Measurements from ENCODE around the gene TPD52L3.
A peak's percentile ranks its signal among the peaks of the same experiment; 100 is the strongest.

The TPD52L3 gene

DNA sequence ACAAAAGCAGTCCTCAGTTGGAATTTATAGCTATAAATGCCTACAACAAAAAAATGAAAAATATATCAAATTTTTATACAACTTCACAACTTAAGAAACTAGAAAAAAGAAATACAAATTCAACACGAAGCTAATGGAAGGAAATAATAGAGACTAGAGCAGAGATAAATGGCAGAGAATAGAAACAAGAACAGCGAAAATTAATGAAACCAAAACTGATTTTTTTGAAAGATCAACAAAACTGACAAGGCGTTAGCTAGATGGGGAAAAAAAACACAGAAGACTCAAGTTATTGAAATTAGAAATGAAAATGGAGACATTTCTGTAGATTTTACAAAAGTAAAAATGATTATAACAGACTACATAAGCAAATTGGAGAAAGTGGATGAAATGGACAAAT, 20.6 kb downstream of the TPD52L3 start:
- H3K4me3 ChIP-seq (ENCODE audit: low read length), result no peak overlapping the region
- H3K9me3 ChIP-seq (ENCODE audit: insufficient read depth, low read length), result no peaks in the 10 kb centered on the region
- H3K4me1 ChIP-seq (ENCODE audit: low read length), result peaks cover 4% of the 10 kb centered on the region; the same call in 1 of the 2 replicates
- peak overlapping the region; percentile 29; the same call in 1 of the 2 replicates for H3K4me2 ChIP-seq (ENCODE audit: low read length)
- no peaks in the 10 kb centered on the region for H3K79me2 ChIP-seq (ENCODE audit: low read length)
- no peaks in the 10 kb centered on the region for H4K20me1 ChIP-seq (ENCODE audit: insufficient read depth, low read length)
- H3K36me3 ChIP-seq (replicated peaks; ENCODE audit: low read depth, low read length), result no peaks in the 10 kb centered on the region
- no peak overlapping the region for H2AFZ ChIP-seq (ENCODE audit: low read depth, low read length)
- TF ChIP-seq, protein P1, sequence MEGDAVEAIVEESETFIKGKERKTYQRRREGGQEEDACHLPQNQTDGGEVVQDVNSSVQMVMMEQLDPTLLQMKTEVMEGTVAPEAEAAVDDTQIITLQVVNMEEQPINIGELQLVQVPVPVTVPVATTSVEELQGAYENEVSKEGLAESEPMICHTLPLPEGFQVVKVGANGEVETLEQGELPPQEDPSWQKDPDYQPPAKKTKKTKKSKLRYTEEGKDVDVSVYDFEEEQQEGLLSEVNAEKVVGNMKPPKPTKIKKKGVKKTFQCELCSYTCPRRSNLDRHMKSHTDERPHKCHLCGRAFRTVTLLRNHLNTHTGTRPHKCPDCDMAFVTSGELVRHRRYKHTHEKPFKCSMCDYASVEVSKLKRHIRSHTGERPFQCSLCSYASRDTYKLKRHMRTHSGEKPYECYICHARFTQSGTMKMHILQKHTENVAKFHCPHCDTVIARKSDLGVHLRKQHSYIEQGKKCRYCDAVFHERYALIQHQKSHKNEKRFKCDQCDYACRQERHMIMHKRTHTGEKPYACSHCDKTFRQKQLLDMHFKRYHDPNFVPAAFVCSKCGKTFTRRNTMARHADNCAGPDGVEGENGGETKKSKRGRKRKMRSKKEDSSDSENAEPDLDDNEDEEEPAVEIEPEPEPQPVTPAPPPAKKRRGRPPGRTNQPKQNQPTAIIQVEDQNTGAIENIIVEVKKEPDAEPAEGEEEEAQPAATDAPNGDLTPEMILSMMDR (IDR thresholded peaks at IDR 0.05; ENCODE audit: low read depth, low read length), result no peak
- TF ChIP-seq EZH2phosphoT487 (IDR thresholded peaks at IDR 0.05; ENCODE audit: low read depth), result no peak
- peaks cover 33% of the 10 kb centered on the region for H3K27me3 ChIP-seq (ENCODE audit: low read depth, low read length)
- no peak overlapping the region for H3K9ac ChIP-seq (ENCODE audit: low read length)
- no peak overlapping the region for H3K27ac ChIP-seq (ENCODE audit: low read length)

DNA sequence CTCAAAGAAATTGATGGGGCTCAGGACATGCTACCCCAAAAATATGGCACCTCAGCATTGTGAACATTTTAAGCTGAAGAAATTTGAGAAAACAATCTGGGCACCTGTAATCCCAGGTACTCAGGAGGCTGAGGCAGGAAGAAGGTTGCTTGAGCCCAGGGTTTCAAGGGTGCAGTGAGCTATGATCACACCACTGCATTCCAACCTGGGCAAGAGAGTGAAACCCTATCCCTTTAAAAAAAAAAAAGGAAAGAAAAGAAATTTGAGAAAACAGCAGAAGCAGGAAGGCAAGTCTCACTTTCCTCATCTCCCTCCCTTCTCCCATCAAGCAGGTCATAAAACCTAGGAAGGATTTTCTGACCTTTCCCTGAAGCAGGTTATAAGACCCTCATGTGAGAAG, 23.6 kb downstream of the TPD52L3 start:
- H3K27ac ChIP-seq (ENCODE audit: low read length), result no peak overlapping the region
- H3K9me3 ChIP-seq (ENCODE audit: insufficient read depth, low read length), result no peaks in the 10 kb centered on the region
- H3K36me3 ChIP-seq (replicated peaks; ENCODE audit: low read depth, low read length), result no peaks in the 10 kb centered on the region
- H3K9ac ChIP-seq (ENCODE audit: low read length), result no peak overlapping the region
- H3K4me3 ChIP-seq (ENCODE audit: low read length), result no peak overlapping the region
- H3K79me2 ChIP-seq (ENCODE audit: low read length), result no peaks in the 10 kb centered on the region
- peaks cover 19% of the 10 kb centered on the region for H3K4me1 ChIP-seq (ENCODE audit: low read length)
- H3K4me2 ChIP-seq (ENCODE audit: low read length), result no peak overlapping the region
- H4K20me1 ChIP-seq (ENCODE audit: insufficient read depth, low read length), result no peaks in the 10 kb centered on the region
- H3K27me3 ChIP-seq (ENCODE audit: low read depth, low read length), result peaks cover 35% of the 10 kb centered on the region
- TF ChIP-seq EZH2phosphoT487 (IDR thresholded peaks at IDR 0.05; ENCODE audit: low read depth), result no peak
- TF ChIP-seq, protein P1 (IDR thresholded peaks at IDR 0.05; ENCODE audit: low read depth, low read length), result no peak
- H2AFZ ChIP-seq (ENCODE audit: low read depth, low read length), result no peak overlapping the region

DNA sequence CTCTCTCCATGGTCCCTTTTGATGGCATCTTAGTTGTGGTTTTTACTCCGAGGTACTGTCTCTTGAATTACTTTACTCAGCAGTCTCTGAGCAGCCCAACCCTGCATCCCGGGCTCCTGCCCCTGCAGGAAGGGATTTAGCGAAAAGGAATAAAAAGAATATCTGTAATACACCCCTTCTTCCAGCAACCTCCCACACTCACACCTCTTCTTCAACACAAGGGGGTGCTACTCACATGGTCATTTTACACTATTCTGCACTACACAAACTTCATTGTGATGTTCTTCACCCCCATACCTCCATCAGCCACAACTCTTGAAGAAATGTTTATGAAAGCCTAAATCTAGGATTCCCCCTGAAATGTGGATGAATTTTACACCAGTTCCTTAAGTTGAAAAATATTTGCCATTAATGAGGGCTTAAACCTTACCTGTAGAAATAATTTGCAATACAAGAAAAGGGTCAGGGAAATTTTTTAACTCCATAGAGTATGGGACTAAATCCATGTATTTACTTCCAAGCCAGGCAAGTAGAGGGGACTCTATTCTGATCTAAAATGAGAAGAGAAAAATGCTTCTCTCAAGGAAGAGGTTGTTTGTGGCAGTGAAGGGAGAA, 26.0 kb downstream of the TPD52L3 start:
- Histone ChIP-seq H3K36me3 (replicated peaks; ENCODE audit: low read depth, low read length) (no peaks in the 10 kb centered on the region), H3K79me2 (ENCODE audit: low read length) (no peaks in the 10 kb centered on the region), H3K4me1 (ENCODE audit: low read length) (peaks cover 20% of the 10 kb centered on the region), H3K27ac (ENCODE audit: low read length) (no peak overlapping the region), H4K20me1 (ENCODE audit: insufficient read depth, low read length) (no peaks in the 10 kb centered on the region), H2AFZ (ENCODE audit: low read depth, low read length) (no peak overlapping the region; the same call in 1 of the 2 replicates), H3K4me2 (ENCODE audit: low read length) (0 out of 2 replicates have a peak overlapping the region, but pooled peaks have one; percentile 20), H3K9me3 (ENCODE audit: insufficient read depth, low read length) (no peaks in the 10 kb centered on the region), H3K9ac (ENCODE audit: low read length) (no peak overlapping the region), H3K27me3 (ENCODE audit: low read depth, low read length) (peaks cover 29% of the 10 kb centered on the region), H3K4me3 (ENCODE audit: low read length) (no peak overlapping the region)
- TF ChIP-seq, protein P1 (IDR thresholded peaks at IDR 0.05; ENCODE audit: low read depth, low read length), result peak; percentile 89
- TF ChIP-seq EZH2phosphoT487 (IDR thresholded peaks at IDR 0.05; ENCODE audit: low read depth), result no peak

DNA sequence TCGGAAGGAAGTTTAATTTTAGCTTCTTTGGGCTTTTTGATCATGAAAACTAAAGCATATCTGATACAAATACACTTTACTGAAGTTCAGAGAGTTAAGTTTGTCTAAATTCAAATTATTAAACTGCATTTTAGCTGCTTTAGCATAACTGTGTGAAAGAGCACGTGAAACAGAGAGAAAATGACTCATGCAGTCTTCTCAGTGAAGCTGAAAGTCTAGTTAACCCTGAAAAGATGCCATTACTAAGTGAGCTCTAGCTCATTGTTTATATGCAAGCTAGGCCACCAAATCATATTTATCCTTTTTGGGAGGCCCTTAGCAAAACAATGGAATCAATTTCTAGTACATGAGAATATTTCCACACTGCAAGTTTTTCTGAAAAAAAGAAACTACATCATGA, 27.6 kb downstream of the TPD52L3 start:
- Histone ChIP-seq H3K27ac (ENCODE audit: low read length) (0 out of 2 replicates have a peak overlapping the region, but pooled peaks have one; percentile 5), H2AFZ (ENCODE audit: low read depth, low read length) (peak overlapping the region; percentile 55)

More for the DNA sequence above, 27.6 kb downstream of the TPD52L3 start:
- Histone ChIP-seq H3K9me3 (ENCODE audit: insufficient read depth, low read length) (no peaks in the 10 kb centered on the region), H3K4me3 (ENCODE audit: low read length) (no peak overlapping the region), H4K20me1 (ENCODE audit: insufficient read depth, low read length) (no peaks in the 10 kb centered on the region), H3K4me2 (ENCODE audit: low read length) (peak overlapping the region; percentile 48), H3K36me3 (replicated peaks; ENCODE audit: low read depth, low read length) (no peaks in the 10 kb centered on the region), H3K79me2 (ENCODE audit: low read length) (no peaks in the 10 kb centered on the region), H3K9ac (ENCODE audit: low read length) (no peak overlapping the region; the same call in 1 of the 2 replicates), H3K4me1 (ENCODE audit: low read length) (peaks cover 20% of the 10 kb centered on the region), H3K27me3 (ENCODE audit: low read depth, low read length) (peaks cover 19% of the 10 kb centered on the region)
- TF ChIP-seq EZH2phosphoT487 (IDR thresholded peaks at IDR 0.05; ENCODE audit: low read depth), result no peak
- TF ChIP-seq, protein P1 (IDR thresholded peaks at IDR 0.05; ENCODE audit: low read depth, low read length), result no peak

Measured in OCI-LY3 (cell line).